SK-N-SH treated with all-trans-retinoic acid at 6 μM for 48 hours (cell line): Measurements from ENCODE around the gene FOXC1.

Experiments used
- GLIS3 ChIP-seq: fragments of 250-450 bp; sonication (Bioruptor Pico); IDR thresholded peaks from 2 replicates; pipeline ENCODE4 v1.5.0; 2020; ENCODE audit warnings: mild to moderate bottlenecking, moderate library complexity
- PATZ1 ChIP-seq: fragments of 250-450 bp; sonication (Bioruptor Pico); IDR thresholded peaks from 2 replicates; pipeline ENCODE4 v1.8.0; 2020; ENCODE audit warnings: mild to moderate bottlenecking, moderate library complexity, borderline replicate concordance
- ZFP30 ChIP-seq: fragments of 450-650 bp; formaldehyde crosslinking; IDR thresholded peaks from 2 replicates; pipeline ENCODE4 v1.5.0; 2022; ENCODE audit warnings: mild to moderate bottlenecking, moderate library complexity
- TF ChIP-seq, protein P1 (sequence below): fragments of 250-450 bp; sonication (Bioruptor Pico); IDR thresholded peaks from 2 replicates; pipeline ENCODE4 v1.5.0; 2020; ENCODE audit warnings: mild to moderate bottlenecking, moderate library complexity
- TF ChIP-seq, protein P2 (sequence below): fragments of 250-450 bp; sonication (Bioruptor Pico); IDR thresholded peaks from 2 replicates; pipeline ENCODE4 v1.5.1; 2020; ENCODE audit warnings: low read depth, mild to moderate bottlenecking, moderate library complexity

DNA sequence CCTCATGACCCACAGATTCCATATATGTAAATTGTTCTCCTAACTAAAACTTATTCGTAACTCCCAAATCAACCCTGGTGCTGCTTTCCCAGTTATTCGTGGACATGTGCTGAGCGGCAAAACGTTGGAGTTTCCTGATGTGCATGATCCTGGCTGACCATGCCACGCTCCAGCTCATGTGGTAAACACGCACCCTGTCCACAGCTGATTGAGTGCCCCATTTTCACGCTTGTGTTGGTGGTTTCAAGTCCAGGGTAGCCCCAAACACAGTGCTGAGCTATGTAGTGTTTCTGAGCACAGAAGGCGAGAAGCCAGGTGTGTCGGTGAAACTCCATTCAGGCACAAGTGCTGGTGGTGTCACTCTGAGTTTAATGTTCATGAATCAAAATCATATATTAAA lies 19.1 kb upstream of the FOXC1 start:
- TF ChIP-seq, protein P1, sequence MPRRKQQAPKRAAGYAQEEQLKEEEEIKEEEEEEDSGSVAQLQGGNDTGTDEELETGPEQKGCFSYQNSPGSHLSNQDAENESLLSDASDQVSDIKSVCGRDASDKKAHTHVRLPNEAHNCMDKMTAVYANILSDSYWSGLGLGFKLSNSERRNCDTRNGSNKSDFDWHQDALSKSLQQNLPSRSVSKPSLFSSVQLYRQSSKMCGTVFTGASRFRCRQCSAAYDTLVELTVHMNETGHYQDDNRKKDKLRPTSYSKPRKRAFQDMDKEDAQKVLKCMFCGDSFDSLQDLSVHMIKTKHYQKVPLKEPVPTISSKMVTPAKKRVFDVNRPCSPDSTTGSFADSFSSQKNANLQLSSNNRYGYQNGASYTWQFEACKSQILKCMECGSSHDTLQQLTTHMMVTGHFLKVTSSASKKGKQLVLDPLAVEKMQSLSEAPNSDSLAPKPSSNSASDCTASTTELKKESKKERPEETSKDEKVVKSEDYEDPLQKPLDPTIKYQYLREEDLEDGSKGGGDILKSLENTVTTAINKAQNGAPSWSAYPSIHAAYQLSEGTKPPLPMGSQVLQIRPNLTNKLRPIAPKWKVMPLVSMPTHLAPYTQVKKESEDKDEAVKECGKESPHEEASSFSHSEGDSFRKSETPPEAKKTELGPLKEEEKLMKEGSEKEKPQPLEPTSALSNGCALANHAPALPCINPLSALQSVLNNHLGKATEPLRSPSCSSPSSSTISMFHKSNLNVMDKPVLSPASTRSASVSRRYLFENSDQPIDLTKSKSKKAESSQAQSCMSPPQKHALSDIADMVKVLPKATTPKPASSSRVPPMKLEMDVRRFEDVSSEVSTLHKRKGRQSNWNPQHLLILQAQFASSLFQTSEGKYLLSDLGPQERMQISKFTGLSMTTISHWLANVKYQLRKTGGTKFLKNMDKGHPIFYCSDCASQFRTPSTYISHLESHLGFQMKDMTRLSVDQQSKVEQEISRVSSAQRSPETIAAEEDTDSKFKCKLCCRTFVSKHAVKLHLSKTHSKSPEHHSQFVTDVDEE (CRISPR knock-in tag) = no peak
- TF ChIP-seq PATZ1 (CRISPR knock-in tag) (no peak), ZFP30 (CRISPR knock-in tag) (no peak), GLIS3 (CRISPR knock-in tag) (no peak)
- TF ChIP-seq, protein P2, sequence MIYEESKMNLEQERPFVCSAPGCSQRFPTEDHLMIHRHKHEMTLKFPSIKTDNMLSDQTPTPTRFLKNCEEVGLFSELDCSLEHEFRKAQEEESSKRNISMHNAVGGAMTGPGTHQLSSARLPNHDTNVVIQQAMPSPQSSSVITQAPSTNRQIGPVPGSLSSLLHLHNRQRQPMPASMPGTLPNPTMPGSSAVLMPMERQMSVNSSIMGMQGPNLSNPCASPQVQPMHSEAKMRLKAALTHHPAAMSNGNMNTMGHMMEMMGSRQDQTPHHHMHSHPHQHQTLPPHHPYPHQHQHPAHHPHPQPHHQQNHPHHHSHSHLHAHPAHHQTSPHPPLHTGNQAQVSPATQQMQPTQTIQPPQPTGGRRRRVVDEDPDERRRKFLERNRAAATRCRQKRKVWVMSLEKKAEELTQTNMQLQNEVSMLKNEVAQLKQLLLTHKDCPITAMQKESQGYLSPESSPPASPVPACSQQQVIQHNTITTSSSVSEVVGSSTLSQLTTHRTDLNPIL = no peak
